ENCODE measurements around the gene CYSRT1.

The CYSRT1 gene

GRCh38 chr9:137191245-137191644 lies 33.7 kb upstream of the CYSRT1 start:
- DNase-seq = no peak

DNA sequence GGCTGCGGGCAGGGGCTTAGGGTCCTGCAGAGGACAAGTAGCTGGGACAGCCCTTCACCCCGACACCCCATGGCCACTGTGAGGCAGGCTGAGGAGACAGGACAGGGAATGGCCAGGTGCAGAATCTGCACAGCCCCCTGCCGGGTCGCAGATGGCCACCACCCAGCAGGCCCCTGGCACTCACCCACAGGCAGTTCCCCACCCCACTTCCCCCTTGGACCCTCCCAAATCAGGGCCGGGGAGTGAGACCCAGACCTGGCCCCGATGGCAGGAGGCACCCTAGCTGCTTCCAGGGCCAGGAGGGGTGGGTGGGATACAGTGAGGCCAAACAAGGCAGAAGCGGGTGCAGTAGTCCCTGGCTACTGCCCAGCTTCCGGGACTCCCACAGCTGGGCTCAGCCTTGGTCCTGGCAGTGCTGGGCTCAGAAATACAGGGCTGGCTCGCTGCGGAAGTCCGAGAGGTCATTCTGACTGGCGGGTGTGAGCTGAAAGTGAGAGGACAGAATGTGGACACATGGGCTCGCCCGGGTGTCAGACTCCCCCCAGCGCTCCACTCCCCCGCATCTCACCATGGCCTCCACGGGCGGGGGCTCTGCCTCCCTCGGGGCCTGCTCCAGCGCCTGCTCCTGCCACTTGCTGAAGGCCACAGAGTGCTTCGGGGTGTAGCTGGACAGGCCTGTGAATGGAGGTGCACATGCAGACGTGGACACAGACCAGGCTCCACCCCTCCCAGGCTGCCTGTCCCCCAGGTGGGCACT lies 33.1 kb upstream of the CYSRT1 start:
- DNase-seq = no peak

GRCh38 chr9:137192448-137192780 lies 32.6 kb upstream of the CYSRT1 start:
- DNase-seq = no peak

DNA sequence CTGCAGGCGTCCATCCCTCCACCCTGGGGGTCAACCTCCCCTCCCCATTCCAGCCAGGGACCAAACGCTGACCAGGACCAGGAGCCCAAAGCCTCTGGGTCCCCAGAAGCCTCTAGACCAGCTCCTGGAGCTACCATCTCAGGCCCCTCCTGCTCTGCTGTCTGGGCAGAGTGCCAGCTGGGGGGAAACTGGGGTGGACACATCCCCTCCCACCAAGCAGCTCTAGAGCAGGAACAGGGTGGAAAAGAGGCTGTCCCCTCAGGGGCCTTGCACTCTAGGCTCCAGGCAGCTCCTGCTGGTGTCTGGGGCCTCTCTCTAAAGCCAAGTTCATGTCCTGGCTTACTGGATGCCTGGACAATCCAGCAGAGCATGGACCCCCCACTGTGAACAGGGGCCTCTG lies 32.1 kb upstream of the CYSRT1 start:
- DNase-seq = no peak

DNA sequence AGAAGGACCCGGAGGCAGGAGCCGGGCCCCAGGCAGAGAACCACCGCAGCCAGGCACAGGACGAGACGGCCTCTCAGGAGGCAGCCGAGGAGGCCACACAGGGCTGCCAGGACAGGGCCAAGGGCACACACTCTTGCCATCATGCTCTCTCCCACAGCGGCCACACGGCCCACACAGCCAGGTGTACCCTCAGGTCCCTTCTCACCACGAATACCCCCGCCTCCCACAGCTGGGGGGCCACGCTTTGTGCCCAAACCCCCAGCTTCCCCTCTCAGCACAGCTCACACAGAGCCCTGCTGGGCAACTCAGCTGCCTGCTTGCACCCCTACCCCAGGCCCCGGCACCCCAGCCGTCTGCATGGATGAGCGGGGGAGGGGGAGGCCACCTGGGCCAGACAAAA lies 31.2 kb upstream of the CYSRT1 start:
- no peak for DNase-seq

DNA sequence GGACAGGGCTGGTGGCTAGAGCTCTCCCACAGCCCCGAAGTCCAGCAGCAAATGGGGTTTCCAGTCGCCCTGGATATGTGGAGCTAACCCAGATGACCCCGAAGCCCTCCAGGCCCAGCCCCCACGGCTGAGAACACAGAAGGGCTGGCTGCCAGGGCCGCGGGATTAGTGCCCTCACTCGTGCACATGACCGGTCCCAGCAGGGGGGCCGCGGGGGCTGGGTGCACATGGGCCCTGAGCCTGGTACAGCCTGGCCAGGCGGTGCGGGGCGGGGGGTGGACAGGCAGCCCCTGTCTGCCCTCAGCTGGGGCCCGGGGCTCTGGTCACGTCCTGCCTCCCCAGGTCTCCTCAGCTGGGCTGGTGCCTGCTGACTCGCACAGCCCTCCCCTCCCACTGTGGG lies 30.6 kb upstream of the CYSRT1 start:
- no peak for DNase-seq

DNA sequence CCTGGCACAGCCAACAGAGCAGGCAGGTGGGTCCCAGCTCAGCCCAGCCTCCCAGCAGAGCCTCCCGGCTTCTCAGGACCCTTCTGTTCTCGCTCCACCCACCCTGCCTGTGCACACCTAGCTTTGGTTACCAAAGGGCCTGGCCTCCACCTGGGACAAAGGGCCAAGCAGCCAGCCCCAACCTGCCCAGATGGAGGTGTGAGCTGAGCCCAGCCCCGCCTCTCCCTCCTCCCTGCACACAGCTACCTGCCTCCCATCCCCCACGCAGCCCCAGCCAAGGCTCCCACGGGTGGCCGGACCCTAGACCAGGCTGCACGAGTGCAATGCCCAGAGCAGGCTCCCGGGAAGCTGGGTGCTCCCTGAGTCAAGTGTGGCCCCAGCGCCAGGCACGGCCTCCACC lies 30.1 kb upstream of the CYSRT1 start:
- DNase-seq = no peak

DNA sequence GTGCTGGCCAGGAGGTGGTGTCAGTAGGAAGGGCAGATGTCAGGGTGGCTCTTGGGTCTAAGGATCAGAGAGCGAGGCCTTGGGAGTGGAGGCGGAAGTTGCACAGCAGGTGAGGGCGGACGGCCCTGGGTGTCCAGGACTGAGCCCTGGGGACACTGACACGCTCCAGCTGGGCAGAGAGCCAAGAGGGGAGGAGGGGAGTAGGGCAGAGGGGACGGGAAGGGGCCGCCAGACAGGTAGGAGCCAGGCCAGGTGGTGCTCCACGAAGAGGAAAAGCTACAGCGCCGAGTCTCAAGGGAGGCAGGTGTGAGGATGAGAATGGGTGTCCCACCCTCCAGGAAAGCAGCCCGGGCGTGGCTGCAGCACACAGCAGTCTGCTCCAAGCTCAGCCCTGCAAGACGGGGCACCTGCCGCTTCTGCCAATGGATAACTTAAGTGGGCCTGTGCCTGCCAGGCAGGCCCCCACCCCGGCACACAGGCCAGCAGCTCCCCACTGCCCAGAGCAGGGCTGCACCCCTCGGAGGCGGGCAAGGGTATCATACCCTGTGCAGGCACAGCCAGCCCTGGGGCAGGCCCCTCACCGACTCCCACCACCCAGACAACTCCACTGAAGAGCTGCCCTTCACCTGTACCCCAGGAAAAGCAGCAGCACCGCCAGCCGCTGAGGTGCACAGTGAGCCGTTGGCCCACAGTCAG lies 29.3 kb upstream of the CYSRT1 start:
- DNase-seq = no peak

GRCh38 chr9:137198051-137198901 lies 26.7 kb upstream of the CYSRT1 start:
- DNase-seq = no peak

DNA sequence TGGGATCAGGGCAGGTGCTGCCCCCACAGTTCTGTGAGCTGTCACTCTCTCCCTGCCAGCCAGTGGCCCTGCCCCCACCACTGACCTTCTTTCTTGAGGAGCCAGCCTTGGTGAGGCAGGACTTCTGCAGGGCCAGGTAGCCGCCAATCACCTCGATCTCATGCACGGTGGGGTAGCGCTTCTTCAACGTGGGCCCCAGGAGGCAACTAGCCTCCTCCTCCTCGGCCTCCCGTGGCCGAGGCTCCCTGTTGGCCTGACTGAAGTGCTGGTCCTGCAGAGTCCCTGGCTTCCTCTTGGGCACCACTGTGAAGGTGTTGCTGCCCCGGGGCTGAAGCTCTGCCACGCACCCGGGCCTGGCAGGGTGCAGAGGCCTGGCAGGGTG lies 26.1 kb upstream of the CYSRT1 start:
- DNase-seq = no peak

GRCh38 chr9:137199411-137200121 lies 25.4 kb upstream of the CYSRT1 start:
- DNase-seq = no peak

DNA sequence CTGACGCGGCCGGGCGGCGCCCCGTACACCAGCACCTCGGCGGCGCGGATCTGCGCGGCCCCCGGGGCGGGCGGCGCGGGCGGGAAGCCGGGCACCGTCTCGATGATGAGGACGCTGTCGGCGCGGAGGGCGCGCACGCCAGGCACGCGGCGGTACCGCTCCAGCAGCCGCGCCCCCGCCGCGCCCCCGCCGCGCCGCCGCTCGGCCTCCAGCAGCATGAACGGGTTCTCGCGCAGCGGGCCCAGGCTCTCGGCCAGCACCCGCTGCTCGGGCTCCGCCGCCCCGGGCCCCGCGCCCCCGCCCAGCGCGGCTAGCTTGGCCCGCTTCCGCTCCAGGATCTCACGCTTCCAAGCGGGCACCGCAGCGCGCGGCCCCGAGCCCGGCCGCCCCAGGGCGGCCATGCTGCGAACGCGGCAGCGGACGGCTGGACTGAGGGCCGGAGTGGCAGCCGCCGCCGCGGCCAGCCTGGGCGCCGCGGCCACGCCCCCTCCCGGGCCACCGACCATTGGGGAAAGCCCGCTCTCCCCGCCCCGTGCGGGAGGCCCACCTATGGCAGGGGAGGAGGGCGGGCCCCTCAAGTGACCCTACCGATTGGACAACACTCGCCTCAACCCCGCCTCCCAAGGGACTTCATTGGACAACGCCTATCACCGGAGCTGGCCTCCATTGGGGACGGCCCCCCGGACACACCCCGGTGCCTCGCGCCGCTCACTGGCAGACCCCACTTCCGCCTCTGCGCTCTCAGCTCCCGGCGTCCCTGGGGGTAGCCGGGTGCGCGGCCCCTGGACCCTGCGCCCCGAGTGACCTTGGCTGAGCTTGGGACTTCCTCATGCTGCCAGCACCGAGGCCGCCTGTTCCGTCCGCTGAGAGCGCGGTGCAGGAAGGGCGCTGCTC lies 24.4 kb upstream of the CYSRT1 start, which contains the start of gene TPRN:
Gene TPRN (minus strand): TSS at position 431 of the 894 bp plus-strand sequence. CDS start 30 bp downstream, at position 401.
- DNase-seq = peak; percentile 100

DNA sequence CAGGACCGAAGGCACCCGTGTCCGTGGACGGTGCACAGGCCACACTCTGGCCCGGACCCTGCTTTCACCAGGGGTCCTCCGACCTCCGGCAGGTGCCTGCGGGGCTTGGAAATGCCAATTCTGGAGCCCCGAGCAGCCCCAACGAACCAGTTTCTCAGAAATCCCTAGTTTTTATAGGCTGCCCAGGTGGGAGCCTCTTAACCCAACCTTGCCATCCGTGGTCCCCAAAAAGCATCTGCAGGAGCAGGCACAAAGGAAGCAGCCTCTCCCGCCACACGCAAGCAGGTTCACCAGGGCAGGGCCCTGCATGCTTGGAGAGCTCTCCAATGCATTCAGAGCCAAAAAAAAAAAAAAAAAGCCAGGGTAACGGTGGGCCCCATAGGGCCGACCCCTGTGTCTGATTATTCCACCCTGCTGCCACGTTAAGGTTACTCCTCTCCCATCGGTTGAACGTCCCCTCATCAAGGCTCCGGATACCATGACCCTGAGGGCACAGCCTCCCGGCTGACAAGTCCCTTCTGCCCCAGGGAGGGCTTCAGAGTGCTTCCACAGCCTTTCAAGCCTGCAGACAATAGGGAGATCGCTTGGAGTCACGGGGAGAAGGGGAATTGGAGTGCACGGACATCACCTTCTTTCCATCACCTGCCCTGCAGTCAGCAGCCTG lies 23.6 kb upstream of the CYSRT1 start:
- DNase-seq = no peak

DNA sequence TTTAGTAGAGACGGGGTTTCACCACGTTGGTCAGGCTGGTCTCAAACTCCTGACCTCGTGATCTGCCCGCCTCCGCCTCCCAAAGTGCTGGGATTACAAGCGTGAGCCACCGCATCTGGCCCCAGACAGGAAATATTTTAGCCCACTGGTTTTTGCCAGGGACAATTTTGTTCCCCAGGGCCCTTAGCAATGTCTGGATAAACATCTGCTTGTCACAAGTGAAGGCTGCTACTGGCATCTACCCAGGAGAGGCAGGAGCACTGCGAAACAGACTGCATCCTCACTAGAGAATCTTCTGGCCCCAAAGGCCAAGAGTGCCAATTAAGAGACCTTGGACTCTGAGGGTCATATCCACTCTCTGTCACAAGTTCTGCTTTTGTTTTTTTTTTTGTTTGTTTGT lies 22.0 kb upstream of the CYSRT1 start:
- DNase-seq = no peak

GRCh38 chr9:137204731-137205125 lies 20.2 kb upstream of the CYSRT1 start:
- DNase-seq = no peak

GRCh38 chr9:137205126-137206069 lies 19.6 kb upstream of the CYSRT1 start, which contains the start of the genes NDOR1 and TMEM203:
Gene NDOR1 (plus strand): TSS chr9:137205700. CDS start chr9:137205778, 78 bp downstream.
Gene TMEM203 (minus strand): TSS chr9:137205648. CDS start chr9:137205414, 234 bp downstream.
- peak; percentile 96 for DNase-seq

- no peak for DNase-seq
Measured at GRCh38 chr9:137206602-137207001, 18.4 kb upstream of the CYSRT1 start.

DNA sequence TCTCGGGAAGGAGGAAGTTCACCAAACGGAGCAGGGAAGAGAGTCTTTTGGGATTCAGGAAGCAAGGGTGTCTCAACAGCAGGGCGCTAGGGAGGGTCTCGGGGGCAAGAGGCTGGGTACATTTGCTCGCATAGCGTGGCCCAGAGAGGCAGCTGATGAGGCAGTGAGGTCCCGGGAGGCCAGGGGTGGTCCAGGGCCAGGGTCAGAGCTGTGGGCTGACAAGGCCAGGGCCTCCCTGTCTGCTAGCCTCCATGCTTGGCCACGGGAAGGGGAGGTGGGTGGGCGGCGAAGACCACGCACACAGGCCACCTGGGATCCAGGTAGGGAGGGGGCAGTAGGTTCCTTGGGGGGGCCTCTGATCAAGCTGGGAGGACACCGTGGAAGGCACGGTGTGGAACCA lies 13.4 kb upstream of the CYSRT1 start:
- DNase-seq = no peak

GRCh38 chr9:137212520-137212919 lies 12.5 kb upstream of the CYSRT1 start:
- no peak for DNase-seq
